H1 (cell line): Measurements from ENCODE around the gene OR4N2. TPM values are rescaled to one million over a fixed set of nuclear protein-coding genes. Genes with fewer than 3 reads are reported as not detected.

ENCODE experiments used
- CTCF ChIA-PET: fragments of 300-600 bp; sonication (Branson Sonifier 250); formaldehyde crosslinking; loops from one replicate; lab custom pipeline; 2021; ENCODE audit not compliant: partially characterized antibody; lab: Charles Lee
- POLR2A ChIA-PET: fragments of 300-600 bp; sonication (Branson Sonifier 250); formaldehyde crosslinking; loops from one replicate; lab custom pipeline; 2021; ENCODE audit warnings: inconsistent platforms; ENCODE audit not compliant: partially characterized antibody; lab: Charles Lee
- DNase-seq, 2 experiments: peaks; one replicate each; pipeline versions ENCODE4 v3.0.0 to v3.0.0-alpha.2; 2010 to 2022; ENCODE audit warnings: low spot score in 2 of 2, low read depth in 1 of 2, mixed read lengths in 1 of 2
- FAIRE-seq: peaks from 2 replicates; lab custom pipeline; 2011; peaks lifted over from hg19 to GRCh38; lab: Jason Lieb, UNC
- H2AFZ ChIP-seq: 2 replicates; pipeline ENCODE4 v1.8.1; 2012; ENCODE audit warnings: low read length, inconsistent platforms
- H2AK5ac ChIP-seq: 2 replicates; pipeline ENCODE4 v1.6.1; 2013; ENCODE audit warnings: low read depth, low read length
- H2BK120ac ChIP-seq: replicated peaks from 2 replicates; pipeline ENCODE3; 2013; ENCODE audit warnings: low read depth, low read length, inconsistent platforms
- H2BK12ac ChIP-seq: 2 replicates; pipeline ENCODE4 v1.6.1; 2013; ENCODE audit warnings: low read depth, low read length
- H2BK15ac ChIP-seq: 2 replicates; pipeline ENCODE4 v1.6.1; 2013; ENCODE audit warnings: low read length
- H2BK20ac ChIP-seq: 2 replicates; pipeline ENCODE4 v1.6.1; 2013; ENCODE audit warnings: low read length
- H2BK5ac ChIP-seq: 2 replicates; pipeline ENCODE4 v1.6.1; 2013; ENCODE audit warnings: low read depth, low read length
- H3K14ac ChIP-seq: 2 replicates; pipeline ENCODE4 v1.6.1; 2013; ENCODE audit warnings: inconsistent platforms; ENCODE audit not compliant: insufficient read length
- H3K18ac ChIP-seq: 2 replicates; pipeline ENCODE4 v1.6.1; 2013; ENCODE audit warnings: low read length; ENCODE audit errors: extremely low read depth
- H3K23ac ChIP-seq: 2 replicates; pipeline ENCODE4 v1.6.1; 2013; ENCODE audit warnings: inconsistent platforms; ENCODE audit not compliant: insufficient read length
- H3K23me2 ChIP-seq: 2 replicates; pipeline ENCODE4 v1.6.1; 2013; ENCODE audit warnings: low read depth, low read length
- H3K27ac ChIP-seq: 2 replicates; pipeline ENCODE4 v1.6.1; 2011; ENCODE audit warnings: low read depth, low read length, inconsistent platforms
- H3K27me3 ChIP-seq, 4 experiments: replicated peaks in 1 of 4; 1 replicate in 1 of 4; 2 replicates in 3 of 4; pipeline versions ENCODE4 v1.6.1 to v1.8.1; 2011 to 2013; ENCODE audit warnings: low read length in 3 of 4, mild to moderate bottlenecking in 3 of 4, inconsistent platforms in 2 of 4, mixed read lengths in 2 of 4, moderate library complexity in 1 of 4; ENCODE audit not compliant: control insufficient read depth in 3 of 4, insufficient read depth in 3 of 4; ENCODE audit errors: extremely low read depth in 1 of 4
- H3K36me3 ChIP-seq, 4 experiments: 2 replicates each; pipeline versions ENCODE4 v1.6.1 to v1.8.1; 2011 to 2013; ENCODE audit warnings: mild to moderate bottlenecking in 4 of 4, low read length in 3 of 4, moderate library complexity in 2 of 4, control low read depth in 1 of 4, inconsistent platforms in 1 of 4; ENCODE audit not compliant: insufficient read depth in 4 of 4, control insufficient read depth in 2 of 4
- H3K4ac ChIP-seq: replicated peaks from 2 replicates; pipeline ENCODE3; 2013; ENCODE audit warnings: low read length, low read depth, mixed read lengths, inconsistent platforms; ENCODE audit not compliant: insufficient read length
- H3K4me1 ChIP-seq, 4 experiments: replicated peaks in 1 of 4; 1 replicate in 1 of 4; 2 replicates in 3 of 4; pipeline versions ENCODE4 v1.6.1 to v1.8.1; 2011 to 2013; ENCODE audit warnings: low read length in 3 of 4, inconsistent platforms in 2 of 4, mixed read lengths in 1 of 4; ENCODE audit not compliant: insufficient read depth in 4 of 4, control insufficient read depth in 3 of 4
- H3K4me2 ChIP-seq, 2 experiments: 2 replicates each; pipeline versions ENCODE4 v1.6.1 to v1.8.1; 2011 to 2013; ENCODE audit warnings: low read depth in 2 of 2, low read length in 2 of 2, control low read depth in 1 of 2, inconsistent platforms in 1 of 2, mild to moderate bottlenecking in 1 of 2; ENCODE audit not compliant: insufficient read depth in 1 of 2
- H3K4me3 ChIP-seq, 4 experiments: fragments of 200-600, 300-600 bp in 1 of 4; sonication (generic), shearing (Covaris generic), sonication (Bioruptor Twin) in 1 of 4; 2 replicates each; pipeline versions ENCODE4 v1.5.1 to v1.8.1; 2011 to 2016; ENCODE audit warnings: low read length in 4 of 4, low read depth in 3 of 4, control low read depth in 2 of 4, inconsistent platforms in 2 of 4, mild to moderate bottlenecking in 2 of 4, mixed read lengths in 1 of 4, moderate library complexity in 1 of 4; ENCODE audit not compliant: insufficient read depth in 2 of 4; ENCODE audit errors: extremely low read depth in 1 of 4
- H3K56ac ChIP-seq: replicated peaks from 2 replicates; pipeline ENCODE3; 2013; ENCODE audit warnings: low read depth, mild to moderate bottlenecking, mixed read lengths, low read length, inconsistent platforms; ENCODE audit not compliant: insufficient read length
- H3K79me1 ChIP-seq: 2 replicates; pipeline ENCODE4 v1.6.1; 2013; ENCODE audit warnings: low read depth, low read length, control low read depth
- H3K79me2 ChIP-seq, 2 experiments: 2 replicates each; pipeline versions ENCODE4 v1.6.1 to v1.8.1; 2012 to 2013; ENCODE audit warnings: low read length in 2 of 2, mild to moderate bottlenecking in 2 of 2, inconsistent platforms in 1 of 2; ENCODE audit not compliant: insufficient read depth in 2 of 2, control insufficient read depth in 1 of 2
- H3K9ac ChIP-seq, 4 experiments: replicated peaks in 1 of 4; 1 replicate in 1 of 4; 2 replicates in 3 of 4; pipeline versions ENCODE4 v1.6.1 to v1.8.1; 2011 to 2013; ENCODE audit warnings: low read depth in 3 of 4, low read length in 3 of 4, control low read depth in 2 of 4, mild to moderate bottlenecking in 2 of 4, moderate library complexity in 2 of 4, inconsistent platforms in 1 of 4; ENCODE audit errors: extremely low read depth in 1 of 4
- H3K9me3 ChIP-seq, 2 experiments: 2 replicates each; pipeline versions ENCODE4 v1.6.1 to v1.8.1; 2012 to 2013; ENCODE audit warnings: mild to moderate bottlenecking in 2 of 2, moderate library complexity in 2 of 2, control low read depth in 1 of 2, inconsistent platforms in 1 of 2, low read depth in 1 of 2, low read length in 1 of 2, mixed read lengths in 1 of 2; ENCODE audit not compliant: insufficient read depth in 2 of 2
- H4K20me1 ChIP-seq, 2 experiments: replicated peaks in 1 of 2; 2 replicates each; pipeline versions ENCODE3 to v1.8.1; 2011 to 2013; ENCODE audit warnings: inconsistent platforms in 2 of 2, low read length in 2 of 2, mild to moderate bottlenecking in 1 of 2; ENCODE audit not compliant: insufficient read depth in 2 of 2, control insufficient read depth in 1 of 2
- H4K5ac ChIP-seq: 2 replicates; pipeline ENCODE4 v1.6.1; 2013; ENCODE audit warnings: low read length, low read depth, mixed read lengths, inconsistent platforms; ENCODE audit not compliant: insufficient read length
- H4K8ac ChIP-seq: 2 replicates; pipeline ENCODE4 v1.8.0; 2013; ENCODE audit warnings: mild to moderate bottlenecking, moderate library complexity, low read length, inconsistent platforms; ENCODE audit not compliant: insufficient read depth; ENCODE audit errors: extremely low read depth
- H4K91ac ChIP-seq: replicated peaks from 2 replicates; pipeline ENCODE3; 2013; ENCODE audit warnings: low read length, mixed read lengths, inconsistent platforms; ENCODE audit not compliant: insufficient read length
- ASH2L ChIP-seq: fragments of 200-600, 300-600 bp; sonication (generic); IDR thresholded peaks from one replicate; pipeline ENCODE4 v1.7.1; 2017; ENCODE audit warnings: low read length
- CEBPB ChIP-seq: IDR thresholded peaks from 2 replicates; pipeline ENCODE4 v1.6.1; 2012; ENCODE audit warnings: low read depth, low read length
- CHD1 ChIP-seq: IDR thresholded peaks from 2 replicates; pipeline ENCODE4 v1.6.1; 2012; ENCODE audit warnings: low read depth, low read length, improper control_type of control experiment
- EGR1 ChIP-seq: IDR thresholded peaks from 2 replicates; pipeline ENCODE4 v1.6.1; 2011; ENCODE audit warnings: low read depth, low read length, borderline replicate concordance
- EP300 ChIP-seq, 2 experiments: IDR thresholded peaks; 1 replicate in 1 of 2; 2 replicates in 1 of 2; pipeline ENCODE4 v1.6.1; 2011 to 2012; ENCODE audit warnings: low read depth in 2 of 2, low read length in 2 of 2, mild to moderate bottlenecking in 2 of 2, borderline replicate concordance in 1 of 2, inconsistent platforms in 1 of 2, moderate library complexity in 1 of 2
- HDAC2 ChIP-seq, 2 experiments: fragments of 300-600 bp in 1 of 2; sonication (generic) in 1 of 2; IDR thresholded peaks; 2 replicates each; pipeline ENCODE4 v1.6.1; 2011 to 2012; ENCODE audit warnings: low read depth in 2 of 2, low read length in 2 of 2, mild to moderate bottlenecking in 2 of 2, moderate library complexity in 2 of 2, borderline replicate concordance in 1 of 2, inconsistent platforms in 1 of 2
- JUND ChIP-seq: IDR thresholded peaks from 2 replicates; pipeline ENCODE4 v1.6.1; 2011; ENCODE audit warnings: mild to moderate bottlenecking, improper control_type of control experiment, low read length
- NANOG ChIP-seq: IDR thresholded peaks from 2 replicates; pipeline ENCODE4 v1.6.1; 2011; ENCODE audit warnings: low read length, low read depth, mild to moderate bottlenecking, inconsistent platforms; ENCODE audit not compliant: insufficient read depth, poor library complexity, severe bottlenecking
- RXRA ChIP-seq: IDR thresholded peaks from 2 replicates; pipeline ENCODE4 v1.6.1; 2011; ENCODE audit warnings: low read depth, mild to moderate bottlenecking, low read length, moderate library complexity; ENCODE audit not compliant: insufficient read depth
- polyA plus RNA-seq, 7 experiments: library from polyadenylated mRNA; depleted of rRNA in 3 of 7; stranded (reverse) in 5 of 7; unstranded in 2 of 7; fragments of >200 nt in 5 of 7; fragments of 200-250 nt in 2 of 7; gene quantifications; 1 replicate in 5 of 7; 2 replicates in 1 of 7; 4 replicates in 1 of 7; pipeline versions ENCODE4 v1.2.1 to v1.2.3, GENCODE V29; 2011 to 2013; ENCODE audit warnings: missing spikeins in 2 of 7, mixed read lengths in 2 of 7
- total RNA-seq: library from RNA; stranded (reverse); fragmentation: NEBNext Ultra II Directional; extraction: Animal tissue kit (Norgen Biotek cat#: 25700); gene quantifications from 2 replicates; pipeline ENCODE4 v1.2.1, GENCODE V29; 2021

OR4N2 gene
- total and polyA plus RNA-seq, 2 of the 8 experiments (the other 6 are each of a cell fraction or from before 2014, with no cell fraction given), result not detected

DNA sequence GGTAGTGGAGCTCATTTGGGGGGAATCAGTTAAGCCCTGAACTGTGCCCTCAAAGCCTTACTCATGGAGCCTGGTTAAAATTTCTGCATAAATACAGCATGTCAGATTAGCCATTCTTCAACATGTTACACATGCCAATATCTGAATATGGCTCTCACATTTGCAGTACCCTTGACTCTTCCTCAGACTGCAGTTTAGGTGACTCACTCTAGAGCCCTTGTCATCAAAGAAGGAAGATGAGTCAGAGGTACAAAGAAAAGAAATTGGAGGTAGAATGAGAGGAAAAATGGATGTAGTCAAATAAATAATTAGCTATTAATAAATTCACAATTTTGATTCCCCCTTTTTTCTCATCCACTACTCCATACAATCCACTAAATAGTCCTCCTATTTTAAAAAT lies 47.8 kb downstream of the OR4N2 start:
- DNase-seq (no peak), FAIRE-seq (no peak)
- H3K4me3 ChIP-seq, result no peak overlapping the region
- H2AK5ac ChIP-seq, result no peak overlapping the region
- CTCF ChIA-PET, result no interaction called here
- peaks cover 20 to 25% of the 10 kb centered on the region in 2 experiments; a peak in 3 of 4 replicates for H3K9me3 ChIP-seq
- no peak overlapping the region for H3K4me2 ChIP-seq
- no peaks in the 10 kb centered on the region for H3K79me2 ChIP-seq
- H4K91ac ChIP-seq, result no peak overlapping the region
- no peak overlapping the region for H2BK20ac ChIP-seq
- H3K23ac ChIP-seq, result no peak overlapping the region
- H2BK15ac ChIP-seq, result no peak overlapping the region
- H2BK120ac ChIP-seq, result no peak overlapping the region
- H3K9ac ChIP-seq, result no peak overlapping the region
- no peak overlapping the region for H2BK5ac ChIP-seq
- no peaks in the 10 kb centered on the region for H3K4me1 ChIP-seq
- no peak overlapping the region for H3K27ac ChIP-seq
- no peak overlapping the region for H2AFZ ChIP-seq
- no peak overlapping the region for H4K5ac ChIP-seq
- H4K8ac ChIP-seq, result no peak overlapping the region
- no peak overlapping the region for H3K18ac ChIP-seq
- no peak overlapping the region for H3K4ac ChIP-seq
- H3K36me3 ChIP-seq, result no peaks in the 10 kb centered on the region
- no peak overlapping the region for H3K14ac ChIP-seq
- H3K23me2 ChIP-seq, result no peaks in the 10 kb centered on the region
- H3K56ac ChIP-seq, result no peak overlapping the region
- no peak overlapping the region for H2BK12ac ChIP-seq
- H3K27me3 ChIP-seq, result no peaks in the 10 kb centered on the region
- POLR2A ChIA-PET, result no interaction called here
- no peak for TF ChIP-seq JUND
- TF ChIP-seq RXRA, result no peak
- no peak for TF ChIP-seq EP300 (IDR thresholded peaks at IDR 0.05; ENCODE audit: borderline replicate concordance in 1 of 2, low read depth in 2 of 2, low read length in 2 of 2)
- TF ChIP-seq EGR1, result no peak
- TF ChIP-seq CEBPB, result no peak
- TF ChIP-seq NANOG, result no peak
- no peak for TF ChIP-seq ASH2L
- no peak for TF ChIP-seq HDAC2 (IDR thresholded peaks at IDR 0.05; ENCODE audit: borderline replicate concordance in 1 of 2, low read depth in 2 of 2, low read length in 2 of 2)
- no peak for TF ChIP-seq CHD1
- H3K79me1 ChIP-seq, result no peaks in the 10 kb centered on the region
- no peaks in the 10 kb centered on the region for H4K20me1 ChIP-seq
